ENCODE data around the gene FRMD1.

Gene FRMD1

GRCh38 chr6:168078943-168079405 lies at the start of gene FRMD1:
Gene FRMD1, minus strand, starts transcription at chr6:168079212. Its CDS starts 118 bp downstream, at chr6:168079094.
- Mint-ChIP-seq H3K9me3 (no peaks in the 10 kb centered on the region), H3K27ac (no peak within 1 kb of the TSS), H3K4me1 (no peaks in the 10 kb centered on the region), H3K27me3 (no peaks in the 10 kb centered on the region), H3K4me3 (no peak within 1 kb of the TSS), H3K36me3 (no peaks in the 10 kb centered on the region)
- ATAC-seq (ENCODE audit: low read depth) (no peak), DNase-seq (ENCODE audit: low spot score in 2 of 2) (no peak)

- H3K9me3 Mint-ChIP-seq, result no peaks in the 10 kb centered on the region
- DNase-seq (ENCODE audit: low spot score in 2 of 2) (peak in 1 of 2 donors; percentile 6), ATAC-seq (ENCODE audit: low read depth) (no peak)
- peaks cover 14% of the 10 kb centered on the region for H3K27me3 Mint-ChIP-seq
- no peaks in the 10 kb centered on the region for H3K4me1 Mint-ChIP-seq
- H3K27ac Mint-ChIP-seq, result no peak overlapping the region
- no peak overlapping the region for H3K4me3 Mint-ChIP-seq
- no peaks in the 10 kb centered on the region for H3K36me3 Mint-ChIP-seq
These were observed 49.1 kb upstream of the FRMD1 start for GRCh38 chr6:168128006-168128630.

GRCh38 chr6:168127384-168127868 lies 48.4 kb upstream of the FRMD1 start:
- no peaks in the 10 kb centered on the region for H3K36me3 Mint-ChIP-seq
- H3K4me1 Mint-ChIP-seq, result no peaks in the 10 kb centered on the region
- DNase-seq (ENCODE audit: low spot score in 2 of 2) (no peak), ATAC-seq (ENCODE audit: low read depth) (no peak)
- peaks cover 14% of the 10 kb centered on the region for H3K27me3 Mint-ChIP-seq
- H3K9me3 Mint-ChIP-seq, result peaks cover 2% of the 10 kb centered on the region
- no peak overlapping the region for H3K4me3 Mint-ChIP-seq
- H3K27ac Mint-ChIP-seq, result no peak overlapping the region

- Mint-ChIP-seq H3K27ac (no peak overlapping the region), H3K9me3 (peaks cover 2% of the 10 kb centered on the region)
These were observed 47.8 kb upstream of the FRMD1 start for GRCh38 chr6:168126566-168127383.

GRCh38 chr6:168125429-168126001 lies 46.5 kb upstream of the FRMD1 start:
- H3K27me3 Mint-ChIP-seq, result peaks cover 1% of the 10 kb centered on the region
- H3K36me3 Mint-ChIP-seq, result no peaks in the 10 kb centered on the region
- no peak overlapping the region for H3K27ac Mint-ChIP-seq
- H3K9me3 Mint-ChIP-seq, result peaks cover 2% of the 10 kb centered on the region
- no peaks in the 10 kb centered on the region for H3K4me1 Mint-ChIP-seq
- no peak for ATAC-seq (ENCODE audit: low read depth)
- DNase-seq (ENCODE audit: low spot score in 2 of 2), result peak in 1 of 2 donors; percentile 7
- no peak overlapping the region for H3K4me3 Mint-ChIP-seq

More at GRCh38 chr6:168126566-168127383, 47.8 kb upstream of the FRMD1 start:
- DNase-seq (ENCODE audit: low spot score in 2 of 2) (peak in 1 of 2 donors; percentile 3), ATAC-seq (ENCODE audit: low read depth) (no peak)
- Mint-ChIP-seq H3K4me1 (no peaks in the 10 kb centered on the region), H3K27me3 (peaks cover 10% of the 10 kb centered on the region), H3K4me3 (no peak overlapping the region), H3K36me3 (no peaks in the 10 kb centered on the region)

GRCh38 chr6:168124921-168125320 lies 45.9 kb upstream of the FRMD1 start:
- H3K4me1 Mint-ChIP-seq, result no peaks in the 10 kb centered on the region
- H3K4me3 Mint-ChIP-seq, result no peak overlapping the region
- DNase-seq (ENCODE audit: low spot score in 2 of 2), result peak in 1 of 2 donors; percentile 5

GRCh38 chr6:168124158-168124557 lies 45.1 kb upstream of the FRMD1 start:
- H3K36me3 Mint-ChIP-seq, result no peaks in the 10 kb centered on the region
- H3K27ac Mint-ChIP-seq, result no peak overlapping the region
- peaks cover 2% of the 10 kb centered on the region for H3K9me3 Mint-ChIP-seq
- no peak overlapping the region for H3K4me3 Mint-ChIP-seq
- ATAC-seq (ENCODE audit: low read depth) (no peak), DNase-seq (ENCODE audit: low spot score in 2 of 2) (no peak)
- no peaks in the 10 kb centered on the region for H3K4me1 Mint-ChIP-seq
- no peaks in the 10 kb centered on the region for H3K27me3 Mint-ChIP-seq

More at GRCh38 chr6:168124921-168125320, 45.9 kb upstream of the FRMD1 start:
- Mint-ChIP-seq H3K36me3 (no peaks in the 10 kb centered on the region), H3K27ac (no peak overlapping the region), H3K9me3 (peaks cover 2% of the 10 kb centered on the region), H3K27me3 (no peaks in the 10 kb centered on the region)
- ATAC-seq (ENCODE audit: low read depth), result no peak

- Mint-ChIP-seq H3K27me3 (no peaks in the 10 kb centered on the region), H3K27ac (no peak overlapping the region), H3K4me3 (no peak overlapping the region), H3K9me3 (peaks cover 2% of the 10 kb centered on the region), H3K36me3 (no peaks in the 10 kb centered on the region), H3K4me1 (no peaks in the 10 kb centered on the region)
- ATAC-seq (ENCODE audit: low read depth) (no peak), DNase-seq (ENCODE audit: low spot score in 2 of 2) (no peak)
These were observed 44.3 kb upstream of the FRMD1 start for GRCh38 chr6:168123165-168123911.

GRCh38 chr6:168122521-168122920 lies 43.5 kb upstream of the FRMD1 start:
- ATAC-seq (ENCODE audit: low read depth) (no peak), DNase-seq (ENCODE audit: low spot score in 2 of 2) (no peak)
- no peak overlapping the region for H3K4me3 Mint-ChIP-seq
- H3K9me3 Mint-ChIP-seq, result peaks cover 2% of the 10 kb centered on the region
- H3K4me1 Mint-ChIP-seq, result no peaks in the 10 kb centered on the region
- no peaks in the 10 kb centered on the region for H3K36me3 Mint-ChIP-seq
- H3K27ac Mint-ChIP-seq, result no peak overlapping the region
- no peaks in the 10 kb centered on the region for H3K27me3 Mint-ChIP-seq

GRCh38 chr6:168122011-168122410 lies 43.0 kb upstream of the FRMD1 start:
- H3K27me3 Mint-ChIP-seq, result no peaks in the 10 kb centered on the region
- DNase-seq (ENCODE audit: low spot score in 2 of 2) (no peak), ATAC-seq (ENCODE audit: low read depth) (no peak)
- no peaks in the 10 kb centered on the region for H3K4me1 Mint-ChIP-seq
- H3K9me3 Mint-ChIP-seq, result peaks cover 2% of the 10 kb centered on the region
- no peaks in the 10 kb centered on the region for H3K36me3 Mint-ChIP-seq
- no peak overlapping the region for H3K4me3 Mint-ChIP-seq
- H3K27ac Mint-ChIP-seq, result no peak overlapping the region

- H3K27ac Mint-ChIP-seq, result no peak overlapping the region
- no peak for ATAC-seq (ENCODE audit: low read depth)
- no peak overlapping the region for H3K4me3 Mint-ChIP-seq
- H3K27me3 Mint-ChIP-seq, result no peaks in the 10 kb centered on the region
- no peak for DNase-seq (ENCODE audit: low spot score in 2 of 2)
- H3K9me3 Mint-ChIP-seq, result peaks cover 2% of the 10 kb centered on the region
- no peaks in the 10 kb centered on the region for H3K36me3 Mint-ChIP-seq
- no peaks in the 10 kb centered on the region for H3K4me1 Mint-ChIP-seq
These were observed 42.3 kb upstream of the FRMD1 start for GRCh38 chr6:168121303-168121665.

- H3K27ac Mint-ChIP-seq, result no peak overlapping the region
These were observed 41.6 kb upstream of the FRMD1 start for GRCh38 chr6:168120390-168121302.

GRCh38 chr6:168119539-168119938 lies 40.5 kb upstream of the FRMD1 start:
- no peaks in the 10 kb centered on the region for H3K27me3 Mint-ChIP-seq
- DNase-seq (ENCODE audit: low spot score in 2 of 2) (no peak), ATAC-seq (ENCODE audit: low read depth) (no peak)
- H3K4me3 Mint-ChIP-seq, result no peak overlapping the region
- H3K4me1 Mint-ChIP-seq, result no peaks in the 10 kb centered on the region
- no peak overlapping the region for H3K27ac Mint-ChIP-seq
- H3K36me3 Mint-ChIP-seq, result no peaks in the 10 kb centered on the region
- H3K9me3 Mint-ChIP-seq, result peaks cover 6% of the 10 kb centered on the region

More at GRCh38 chr6:168120390-168121302, 41.6 kb upstream of the FRMD1 start:
- Mint-ChIP-seq H3K4me1 (no peaks in the 10 kb centered on the region), H3K27me3 (no peaks in the 10 kb centered on the region), H3K36me3 (no peaks in the 10 kb centered on the region), H3K4me3 (no peak overlapping the region), H3K9me3 (peaks cover 2% of the 10 kb centered on the region)
- no peak for DNase-seq (ENCODE audit: low spot score in 2 of 2)
- ATAC-seq (ENCODE audit: low read depth), result no peak

All from memory B cell (primary cell).